HG02798 (cell line): ENCODE measurements around the gene SLC47A2.

Source experiments
- ATAC-seq: cut with Tn5 transposase; IDR thresholded peaks from one replicate; pipeline ENCODE4 v1.9.1; 2021; ENCODE audit warnings: mild to moderate bottlenecking; ENCODE audit not compliant: unreplicated experiment, poor library complexity

SLC47A2 gene

GRCh38 chr17:19747829-19748806, 31.7 kb upstream of the SLC47A2 start, which contains the start of gene ALDH3A1:
Gene ALDH3A1 (minus strand): TSS chr17:19748298. CDS start chr17:19745129, 3,169 bp downstream.
- no peak for ATAC-seq

- no peak for ATAC-seq
Measured at GRCh38 chr17:19747159-19747719, 30.9 kb upstream of the SLC47A2 start.

GRCh38 chr17:19746517-19746916, 30.1 kb upstream of the SLC47A2 start:
- no peak for ATAC-seq

GRCh38 chr17:19744922-19745757, 28.8 kb upstream of the SLC47A2 start:
- no peak for ATAC-seq

- no peak for ATAC-seq
Measured at GRCh38 chr17:19744492-19744891, 28.1 kb upstream of the SLC47A2 start.

- no peak for ATAC-seq
Measured at GRCh38 chr17:19743101-19744100, 27.0 kb upstream of the SLC47A2 start.

GRCh38 chr17:19742495-19742894, 26.1 kb upstream of the SLC47A2 start:
- no peak for ATAC-seq

GRCh38 chr17:19741832-19742457, 25.6 kb upstream of the SLC47A2 start:
- ATAC-seq = no peak

- no peak for ATAC-seq
Measured at GRCh38 chr17:19740933-19741332, 24.5 kb upstream of the SLC47A2 start.

- no peak for ATAC-seq
Measured at GRCh38 chr17:19739241-19740201, 23.1 kb upstream of the SLC47A2 start.

- ATAC-seq = no peak
Measured at GRCh38 chr17:19738757-19739156, 22.4 kb upstream of the SLC47A2 start.

GRCh38 chr17:19738073-19738449, 21.7 kb upstream of the SLC47A2 start:
- no peak for ATAC-seq

GRCh38 chr17:19737305-19738072, 21.1 kb upstream of the SLC47A2 start:
- ATAC-seq = no peak

- ATAC-seq = no peak
Measured at GRCh38 chr17:19736071-19736470, 19.7 kb upstream of the SLC47A2 start.

GRCh38 chr17:19733953-19734526, 17.7 kb upstream of the SLC47A2 start:
- ATAC-seq = no peak

GRCh38 chr17:19731626-19732025, 15.2 kb upstream of the SLC47A2 start:
- no peak for ATAC-seq

GRCh38 chr17:19730843-19731242, 14.5 kb upstream of the SLC47A2 start:
- ATAC-seq = no peak
